SH-SY5Y (cell line): ENCODE data around the gene TBCEL.

Source experiments
- GATA2 ChIP-seq: IDR thresholded peaks from 2 replicates; pipeline ENCODE4 v1.6.1; 2011; ENCODE audit warnings: mild to moderate bottlenecking, low read depth, low read length
- GATA3 ChIP-seq: IDR thresholded peaks from 2 replicates; pipeline ENCODE4 v1.6.1; 2011; ENCODE audit warnings: low read depth, mild to moderate bottlenecking, low read length, moderate library complexity

DNA sequence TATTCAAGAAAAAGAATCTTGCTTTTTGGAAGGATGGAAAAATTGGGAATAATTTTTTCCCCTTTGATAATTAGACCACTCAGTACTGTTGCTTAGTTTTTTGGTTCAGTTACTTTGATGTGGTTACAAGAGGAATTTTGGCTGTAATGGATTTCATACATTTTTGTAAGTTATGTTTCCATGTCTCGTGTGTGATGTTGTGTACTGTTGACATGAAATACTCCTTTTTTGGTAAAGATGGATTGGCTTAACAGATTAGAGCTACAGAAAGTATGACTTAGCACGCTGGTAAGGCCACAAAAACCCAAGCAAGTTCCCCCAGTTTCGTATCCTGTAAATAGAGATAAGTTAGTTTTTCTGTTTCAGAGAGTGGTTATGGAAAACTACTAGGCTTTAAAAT, 11.9 kb downstream of the TBCEL start:
- TF ChIP-seq GATA2: no peak
- no peak for TF ChIP-seq GATA3
